Activated gamma-delta T cell (primary cell): ENCODE results near the gene MMP12.

Experiments
- DNase-seq: peaks from one replicate; lab custom pipeline; 2025; lab: John Stamatoyannopoulos, UW

The MMP12 gene

DNA sequence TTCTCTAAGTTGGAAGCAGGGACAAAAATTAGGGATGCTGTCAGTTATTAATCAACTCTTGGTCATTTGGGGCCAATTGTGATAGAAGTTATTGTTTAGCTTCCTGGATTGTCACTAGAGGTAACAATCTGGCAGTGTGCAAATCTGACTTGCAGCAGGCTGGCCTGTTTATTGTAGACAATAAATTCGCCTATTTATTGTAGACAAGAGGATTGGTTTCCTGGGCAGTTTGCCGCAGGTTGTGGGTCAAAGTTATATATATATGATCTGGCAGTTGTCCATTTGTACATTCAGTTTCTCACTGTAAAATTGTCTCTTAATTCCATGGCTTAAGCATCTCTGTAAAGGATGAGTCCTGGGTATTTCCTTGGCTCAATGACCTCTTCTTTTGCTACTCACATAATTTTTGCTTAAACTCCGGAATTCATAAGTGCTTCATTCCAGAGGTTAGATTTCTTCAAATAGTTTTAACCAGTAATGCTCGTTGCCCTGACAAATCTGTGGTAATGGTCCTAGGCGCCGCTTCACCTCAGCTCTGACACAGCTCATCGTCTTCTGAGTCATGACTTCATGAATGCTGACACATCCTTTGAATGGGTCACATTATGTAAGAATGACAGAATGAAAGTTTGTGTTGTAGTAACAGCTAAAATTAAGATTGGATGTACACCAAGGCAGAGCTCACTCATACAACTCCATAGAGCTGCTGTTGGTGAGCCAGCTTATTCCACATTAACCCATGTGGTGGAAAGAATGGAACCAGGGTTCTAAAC is 23.6 kb downstream of the MMP12 start:
- DNase-seq, result no peak

DNA sequence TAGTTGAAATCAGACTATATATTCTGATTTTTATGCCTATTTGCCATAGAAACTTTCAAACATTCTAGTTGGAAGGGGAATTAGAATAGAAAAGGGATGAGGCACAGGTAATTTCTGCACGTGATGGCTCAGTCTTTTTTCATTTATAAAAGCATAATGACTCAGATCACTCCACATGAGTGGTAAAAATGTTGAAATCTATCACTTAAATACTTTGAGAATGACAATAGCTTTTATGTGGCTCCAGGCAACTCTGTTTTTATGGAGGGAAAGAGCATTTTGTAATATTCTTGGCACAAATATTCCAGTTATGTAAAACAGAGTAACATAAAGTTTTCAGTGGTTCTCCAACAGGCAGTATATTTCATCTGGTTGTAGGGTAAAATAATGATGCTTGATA is 25.5 kb downstream of the MMP12 start:
- no peak for DNase-seq

DNA sequence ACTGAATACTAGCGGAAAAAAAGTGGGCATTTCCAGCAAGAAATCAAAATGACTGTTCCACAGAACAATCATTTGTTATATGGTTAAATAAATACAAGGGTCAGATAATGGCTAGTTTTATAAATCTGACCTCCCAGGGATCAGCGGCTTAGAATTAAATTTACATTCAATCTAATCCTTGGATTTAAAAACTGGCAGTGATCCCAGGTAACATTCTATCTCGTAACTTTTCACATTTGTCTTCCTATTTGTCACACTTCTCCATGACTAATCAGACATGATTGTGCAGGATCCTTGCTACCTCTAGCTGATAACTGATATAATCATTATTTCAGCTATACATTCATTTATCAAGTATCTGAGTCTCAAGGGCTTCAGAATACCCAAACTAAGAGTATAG is 28.5 kb downstream of the MMP12 start:
- DNase-seq, result no peak

DNA sequence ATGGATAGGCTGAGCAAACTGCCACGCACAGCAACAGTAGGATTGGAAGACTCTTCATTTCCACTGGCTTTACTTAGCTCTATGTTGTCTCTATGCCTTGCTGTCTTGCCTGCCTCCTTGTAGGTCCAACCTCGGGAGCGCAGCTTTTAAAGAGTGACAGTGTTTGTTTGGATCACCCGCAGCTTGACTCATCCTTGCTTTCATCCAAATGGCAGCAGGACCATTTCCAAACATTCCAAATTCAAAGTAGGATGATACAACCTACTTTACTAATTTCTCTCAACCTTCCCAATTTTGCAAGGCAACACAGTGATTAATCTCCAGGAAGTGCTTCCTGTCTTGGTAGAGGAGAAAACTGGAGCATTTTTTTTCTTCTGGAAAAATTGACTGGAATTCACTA is 31.3 kb downstream of the MMP12 start, which contains the start of gene MMP3:
MMP3 (minus strand) TSS at position 121 of the 400 bp plus-strand sequence; CDS start at position 58, 63 bp downstream.
- no peak for DNase-seq

DNA sequence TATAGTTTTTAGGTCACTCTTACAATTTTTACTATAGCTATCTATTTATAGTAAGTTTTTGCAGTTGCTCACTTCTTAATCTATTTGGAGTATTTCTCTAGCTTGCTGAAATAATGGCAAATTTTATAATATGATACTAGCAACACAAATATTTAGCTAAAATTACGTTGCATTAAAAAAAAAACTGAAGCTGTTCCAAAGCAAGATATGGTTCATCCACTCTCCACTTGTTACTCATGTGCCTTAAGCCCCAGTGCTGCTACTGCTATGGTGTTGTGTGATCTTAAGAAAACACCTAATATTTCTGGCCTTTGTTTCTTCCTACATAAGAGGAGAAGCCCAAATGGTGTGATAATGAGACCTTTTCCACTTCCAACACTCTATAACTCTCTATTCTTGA is 31.9 kb downstream of the MMP12 start:
- no peak for DNase-seq

DNA sequence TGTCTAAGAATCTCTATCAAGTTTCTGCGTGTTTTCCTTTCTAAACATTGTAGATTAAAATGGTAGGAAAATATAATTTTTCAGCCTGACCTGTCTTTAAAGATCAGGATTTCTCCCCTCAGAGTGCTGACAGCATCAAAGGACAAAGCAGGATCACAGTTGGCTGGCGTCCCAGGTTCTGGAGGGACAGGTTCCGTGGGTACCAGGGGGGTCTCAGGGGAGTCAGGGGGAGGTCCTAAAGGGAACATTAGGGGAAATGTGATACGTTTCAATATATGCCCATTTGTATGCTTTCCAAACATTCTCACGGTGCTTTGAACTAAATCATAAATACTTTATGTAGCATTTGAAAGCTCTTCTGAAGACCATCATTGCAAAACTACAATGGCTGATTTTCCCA is 34.8 kb downstream of the MMP12 start:
- DNase-seq, result no peak

DNA sequence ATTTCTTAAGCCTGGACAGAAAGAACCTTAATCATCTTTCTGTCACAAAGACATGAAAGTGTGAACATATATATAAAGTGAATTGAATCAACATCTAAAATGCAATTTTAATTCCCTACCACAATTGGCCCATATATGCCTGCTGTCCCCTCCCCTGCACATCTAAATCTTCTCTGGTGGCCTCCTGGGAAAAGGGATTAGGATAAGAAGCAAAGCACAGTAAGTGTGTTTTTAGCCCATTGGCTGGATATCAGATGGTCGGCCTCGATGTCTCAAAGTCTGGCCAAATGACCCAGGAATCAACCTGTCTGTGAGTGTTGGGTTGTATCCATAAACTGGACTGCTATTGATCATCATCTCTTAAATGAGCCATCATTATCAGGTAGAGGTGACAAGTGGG is 37.1 kb downstream of the MMP12 start:
- no peak for DNase-seq

DNA sequence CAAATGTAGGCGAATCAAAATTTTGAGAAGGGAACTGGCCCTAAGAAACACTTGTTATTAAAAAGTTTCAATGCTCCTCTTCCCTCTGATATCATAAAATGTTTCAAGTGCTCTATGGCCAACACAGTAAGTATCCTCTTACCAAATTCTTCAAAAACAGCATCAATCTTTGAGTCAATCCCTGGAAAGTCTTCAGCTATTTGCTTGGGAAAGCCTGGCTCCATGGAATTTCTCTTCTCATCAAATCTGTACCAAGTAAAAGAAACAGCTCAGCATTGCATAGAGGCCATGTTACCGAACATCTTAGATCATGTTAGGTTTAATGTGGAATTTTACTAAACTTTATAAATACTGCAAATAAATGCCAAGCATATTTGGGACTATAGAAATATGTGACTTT is 37.6 kb downstream of the MMP12 start:
- no peak for DNase-seq

DNA sequence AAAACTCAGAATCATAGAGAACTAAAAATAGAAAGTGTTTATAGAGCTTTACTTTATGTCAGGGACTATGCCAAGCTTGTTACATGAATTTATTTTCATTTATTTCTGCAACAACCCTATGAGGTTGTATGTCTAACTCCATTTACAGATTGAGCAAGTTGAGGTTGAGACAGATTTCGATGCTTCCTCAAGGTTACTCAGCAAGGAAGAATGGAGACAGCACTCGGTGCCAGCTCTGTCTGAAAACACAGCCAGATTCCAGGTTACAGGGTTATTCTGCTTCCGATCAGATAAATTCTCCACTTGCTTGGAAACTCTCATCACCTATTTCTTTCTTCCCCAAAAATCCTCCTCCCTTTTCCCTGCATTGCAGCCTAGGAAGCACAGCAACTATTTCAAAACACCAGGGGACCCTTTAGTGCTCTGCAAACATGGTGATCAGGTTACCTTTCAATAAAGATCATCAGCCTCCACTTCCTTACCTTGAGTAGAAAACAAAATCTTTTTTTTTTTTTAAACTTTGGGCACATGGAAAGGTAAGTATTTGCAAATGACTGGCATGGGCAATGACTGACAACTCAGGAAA is 38.4 kb downstream of the MMP12 start:
- DNase-seq, result no peak

DNA sequence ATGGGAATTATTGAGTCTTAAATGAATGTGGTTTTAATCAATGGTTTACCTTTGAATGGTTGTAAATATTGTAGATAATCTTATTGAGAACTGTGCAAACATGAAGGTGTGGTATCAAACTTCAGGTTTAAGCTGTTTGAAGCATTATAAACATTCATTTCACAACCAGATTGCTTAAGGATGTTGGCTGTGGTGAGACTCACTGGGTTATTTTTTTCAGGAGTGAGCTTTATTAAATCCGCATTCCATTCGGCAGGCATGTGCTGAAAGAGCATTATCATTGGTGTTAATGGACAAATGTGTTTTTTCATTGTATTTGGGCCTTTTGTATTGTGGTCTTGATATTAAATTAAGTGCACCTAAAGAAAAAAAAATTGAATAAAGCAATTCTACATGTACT is 41.1 kb downstream of the MMP12 start:
- DNase-seq, result no peak

DNA sequence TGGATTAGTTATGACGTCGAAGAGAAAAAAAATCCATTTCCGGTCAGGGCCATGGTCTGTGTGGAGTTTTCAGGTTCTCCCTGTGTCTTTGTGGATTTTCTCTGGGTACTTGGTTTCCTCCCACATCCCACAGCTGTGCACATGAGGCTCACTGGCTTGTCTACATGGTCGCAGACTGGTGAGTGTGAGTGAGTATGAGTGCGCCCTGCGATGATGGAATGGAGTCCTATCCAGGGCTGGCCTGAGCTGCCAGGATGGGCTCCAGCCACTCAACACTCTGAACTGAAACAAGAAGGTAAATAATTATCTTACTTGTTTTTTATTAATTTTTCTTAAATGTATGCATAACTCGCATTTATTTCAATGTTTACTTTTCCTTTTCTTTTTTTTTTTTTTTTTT is 42.2 kb downstream of the MMP12 start:
- DNase-seq, result no peak

DNA sequence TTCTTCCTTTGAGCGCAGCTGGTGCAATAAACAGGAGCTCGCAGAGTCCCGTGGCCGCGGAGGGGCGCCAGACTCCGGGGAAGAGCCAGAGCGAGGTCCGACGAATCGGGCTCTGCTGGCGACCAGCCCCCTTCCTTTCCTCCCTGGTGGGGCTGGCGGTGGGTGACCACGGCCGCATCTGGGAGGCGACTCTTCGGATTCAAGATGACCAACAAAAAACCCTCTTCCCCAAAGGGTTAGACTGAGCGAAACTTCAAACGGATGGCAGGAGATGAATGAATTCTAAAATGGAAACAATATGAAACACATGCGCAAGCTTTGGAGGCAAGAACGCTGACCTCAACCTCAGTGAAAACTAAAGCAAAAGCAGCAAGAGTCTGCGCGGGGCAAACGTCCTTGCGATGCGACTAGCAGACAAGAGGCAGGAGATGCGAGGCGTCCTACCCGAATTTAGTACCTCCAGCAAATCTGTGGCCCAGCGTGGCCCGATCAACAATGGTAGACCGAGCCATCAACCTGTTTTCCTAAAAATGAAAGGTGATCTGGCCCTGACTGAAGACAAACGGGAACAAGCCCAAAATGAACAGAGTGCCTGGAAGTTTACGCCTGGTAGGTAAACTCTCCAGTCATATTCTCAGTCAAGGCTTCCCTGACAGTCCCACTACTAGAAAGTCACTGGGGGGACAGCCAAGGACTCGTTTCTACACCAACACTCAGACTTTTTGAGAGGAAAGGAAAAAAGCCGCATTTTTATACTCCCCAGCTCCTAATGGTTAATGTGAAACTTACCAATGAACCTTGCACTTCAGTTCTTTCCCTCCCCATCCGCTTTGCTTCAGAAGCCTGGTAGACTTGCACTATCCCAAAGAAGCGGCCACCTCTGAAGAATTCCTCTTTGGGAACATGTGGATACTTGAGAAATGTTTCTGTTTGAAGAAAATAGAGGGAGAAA is 43.0 kb downstream of the MMP12 start:
- DNase-seq, result no peak

DNA sequence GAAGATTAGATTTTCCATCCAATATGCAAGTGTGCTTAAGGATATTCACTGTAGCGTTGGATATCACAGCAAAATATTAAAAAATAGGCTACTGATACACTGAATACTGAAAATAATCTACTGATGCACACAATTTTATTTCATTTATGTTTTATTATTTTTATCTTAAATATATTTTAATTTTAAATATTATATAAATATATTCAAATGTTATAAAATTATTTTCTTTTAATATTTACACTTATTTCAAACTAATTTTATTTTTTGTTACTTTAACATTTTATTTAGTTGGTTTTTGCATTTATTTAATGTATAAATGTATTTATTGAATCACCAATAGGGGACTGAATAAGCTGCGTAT is 43.7 kb downstream of the MMP12 start:
- no peak for DNase-seq

DNA sequence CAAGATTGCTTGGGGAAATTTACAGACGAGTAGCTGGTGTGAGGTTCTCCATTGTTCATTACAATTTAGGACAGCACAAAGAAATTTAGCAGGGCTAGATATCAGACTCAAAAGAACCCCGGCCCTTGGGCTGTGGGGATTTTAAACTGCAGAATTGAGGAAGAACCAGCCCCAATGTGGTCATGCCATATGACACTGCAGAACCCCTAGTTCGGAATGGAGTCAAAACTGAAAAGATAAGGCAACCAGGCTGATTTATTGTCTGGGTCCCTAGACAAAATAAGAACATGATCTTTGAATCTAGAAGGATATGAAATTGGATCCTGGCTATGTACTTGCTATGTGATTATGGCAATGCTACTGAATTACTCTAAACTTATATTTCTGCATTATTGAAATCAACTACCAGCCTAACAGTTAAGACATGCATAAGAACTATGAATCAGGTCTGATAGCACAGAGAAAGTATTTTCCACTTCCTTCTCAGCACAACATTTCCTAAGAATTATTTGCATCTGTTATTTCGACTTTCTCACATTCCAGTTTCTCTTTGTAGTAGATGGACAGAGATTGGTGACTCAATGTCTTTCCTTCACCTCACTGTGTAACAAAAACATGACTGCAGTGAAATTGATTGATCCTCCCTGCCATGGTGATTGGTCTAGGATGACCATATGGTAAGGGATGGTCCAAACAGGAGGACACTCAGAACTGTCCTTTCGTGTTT is 44.6 kb downstream of the MMP12 start:
- DNase-seq, result no peak

DNA sequence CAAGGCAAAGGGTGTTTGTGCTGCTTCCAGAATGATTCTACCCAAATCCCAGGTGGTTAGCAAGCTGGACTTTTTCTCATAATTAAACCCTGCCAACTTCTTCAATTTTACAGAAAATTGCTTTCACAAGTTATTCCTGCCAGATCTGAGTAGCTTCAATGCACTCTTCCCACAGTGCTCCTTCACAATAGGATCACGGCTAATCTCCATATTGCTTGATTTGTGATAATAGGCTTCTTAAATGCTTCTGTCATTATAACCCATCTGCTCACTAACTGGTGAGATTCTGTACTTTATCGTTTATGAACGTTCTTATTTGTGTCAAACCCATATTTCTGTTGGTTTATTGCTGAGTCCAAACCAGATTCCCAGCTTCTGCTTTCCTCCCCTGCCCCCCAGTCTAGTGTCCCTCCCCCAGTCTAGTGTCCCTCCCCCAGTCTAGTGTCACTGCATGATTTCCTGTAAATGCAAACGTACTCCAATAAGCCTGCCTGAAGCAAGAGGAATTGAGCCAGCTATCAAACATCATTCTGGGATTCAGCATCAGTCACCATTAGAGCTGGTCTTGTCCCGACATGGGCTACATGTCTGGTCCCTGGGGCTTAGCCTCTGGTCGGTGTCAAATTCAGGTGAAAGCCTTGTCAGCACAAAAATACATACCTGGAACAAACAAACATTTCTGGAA is 45.3 kb downstream of the MMP12 start:
- no peak for DNase-seq

DNA sequence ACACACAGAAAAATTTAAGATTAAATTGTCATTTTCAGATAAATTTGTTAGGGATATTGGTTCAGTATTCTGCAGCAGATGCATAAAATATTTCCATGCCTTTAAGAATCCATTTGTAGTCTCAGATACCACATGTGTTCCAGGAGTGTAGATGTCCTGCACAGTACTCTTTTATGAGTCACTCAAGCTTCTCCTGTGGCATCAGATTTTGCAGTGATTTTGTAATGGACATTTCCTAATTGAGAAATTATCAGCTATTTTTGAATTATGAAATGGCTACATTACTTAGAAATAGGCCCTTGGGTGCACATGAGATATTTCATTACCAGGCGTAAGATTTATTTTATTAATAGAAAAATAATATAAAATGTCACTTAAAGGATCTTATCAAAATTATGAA is 50.2 kb downstream of the MMP12 start:
- DNase-seq, result no peak

DNA sequence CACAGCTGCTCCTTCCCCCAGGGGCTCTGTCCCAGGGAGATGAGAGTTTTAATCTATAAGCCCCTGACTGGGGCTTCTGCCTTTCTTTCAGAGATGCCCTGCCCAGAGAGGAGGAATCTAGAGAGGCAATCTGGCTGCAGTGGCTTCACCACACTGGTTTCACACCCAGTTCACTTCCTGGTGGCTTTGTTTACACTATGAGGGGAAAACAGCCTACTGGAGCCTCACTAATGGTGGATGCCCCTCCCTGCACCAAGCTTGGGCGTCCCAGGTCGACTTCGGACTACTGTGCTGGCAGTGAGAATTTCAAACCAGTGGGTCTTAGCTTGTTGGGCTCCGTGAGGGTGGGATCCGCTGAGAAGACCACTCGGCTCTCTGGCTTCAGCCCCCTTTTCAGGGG is 55.3 kb downstream of the MMP12 start:
- DNase-seq, result no peak

DNA sequence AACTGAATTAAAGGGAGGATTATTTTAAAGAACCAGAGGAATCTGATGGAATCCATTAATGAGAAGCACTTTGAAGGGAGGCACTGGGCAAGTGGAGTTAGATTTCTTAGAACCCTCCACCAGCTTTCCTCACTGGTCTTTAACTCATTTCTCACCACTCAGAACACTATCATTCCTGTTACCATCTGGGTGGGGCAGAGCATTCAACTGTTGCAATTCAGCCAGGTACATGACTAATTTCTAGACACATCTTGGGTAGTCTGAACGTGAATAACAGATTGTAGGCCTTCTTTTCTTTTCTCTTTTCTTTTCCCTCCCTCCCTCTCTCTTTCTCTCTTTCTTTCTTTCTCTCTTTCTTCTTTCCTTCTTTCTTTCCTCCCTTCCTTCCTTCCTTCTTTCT is 61.3 kb downstream of the MMP12 start:
- no peak for DNase-seq
